ENCODE measurements around the gene QPRT. TPM values are rescaled to one million over a fixed set of nuclear protein-coding genes. Genes with fewer than 3 reads are reported as not detected.
A peak's percentile ranks its signal among the peaks of the same experiment; 100 is the strongest.

QPRT gene
- total and polyA plus RNA-seq, 2 of the 8 experiments (the other 6 are each of a cell fraction or from before 2014, with no cell fraction given), result 89.0 to 102 TPM

DNA sequence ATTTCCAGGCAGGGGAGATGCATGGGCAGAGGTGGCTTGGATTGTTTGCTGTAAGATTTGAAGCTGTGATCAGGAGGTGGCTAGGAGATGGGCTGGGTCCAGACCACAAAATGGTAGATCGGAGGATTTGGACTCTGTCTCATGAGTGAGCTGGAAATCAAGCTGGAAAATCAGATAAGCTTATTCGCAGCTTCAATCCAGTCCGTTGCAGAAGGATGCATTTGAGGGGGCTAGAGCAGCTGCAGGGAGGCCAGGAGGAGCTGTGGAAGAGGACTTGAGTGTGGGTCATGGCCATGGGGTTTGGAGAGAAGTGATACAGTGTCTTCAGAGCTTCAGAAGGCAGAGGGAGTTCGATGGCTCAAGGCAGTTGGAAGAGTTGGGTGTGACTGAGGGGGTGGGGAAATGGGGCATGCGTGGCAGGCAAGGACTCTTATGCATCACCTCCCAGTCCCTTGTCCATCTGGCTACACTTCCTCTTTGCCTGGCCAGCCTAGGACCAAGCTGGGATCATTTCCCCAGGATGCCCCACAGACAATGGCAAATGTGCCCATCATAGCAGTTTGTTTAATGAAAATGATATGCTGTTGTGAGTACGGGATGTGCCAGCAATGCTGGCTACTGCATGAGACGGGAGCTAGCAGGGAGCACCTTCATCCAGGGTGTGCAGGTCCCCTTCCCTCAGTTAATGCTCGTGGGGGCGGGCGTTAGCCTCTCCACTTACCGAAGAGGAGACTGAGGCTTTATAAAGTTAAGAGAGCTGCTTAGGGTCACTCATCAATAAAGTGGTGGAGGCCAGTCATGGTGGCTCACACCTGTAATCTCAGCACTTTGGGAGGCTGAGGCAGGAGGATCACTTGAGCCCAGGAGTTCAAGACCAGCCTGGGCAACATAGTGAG lies 20.6 kb downstream of the QPRT start:
- Histone ChIP-seq H2AK5ac (ENCODE audit: low read depth, low read length) (peak overlapping the region; percentile 4; the same call in 1 of the 2 replicates), H2BK12ac (ENCODE audit: low read depth, low read length) (no peak overlapping the region; the same call in 1 of the 2 replicates), H3K9me3 (ENCODE audit: insufficient read depth in 2 of 2, low read depth in 1 of 2, low read length in 1 of 2) (0 out of 4 replicates have a peak, but pooled peaks cover 0 to 6% of the 10 kb centered on the region in 2 experiments), H3K79me1 (ENCODE audit: low read depth, low read length) (no peaks in the 10 kb centered on the region), H3K4me3 (ENCODE audit: extremely low read depth in 1 of 4, insufficient read depth in 2 of 4, low read depth in 3 of 4, low read length in 4 of 4) (no peak overlapping the region), H3K36me3 (ENCODE audit: control insufficient read depth in 2 of 4, insufficient read depth in 4 of 4, low read length in 3 of 4) (peaks cover 3 to 20% (median 12%) of the 10 kb centered on the region in 4 experiments; a peak in 7 of 8 replicates), H3K4me2 (ENCODE audit: insufficient read depth in 1 of 2, low read depth in 2 of 2, low read length in 2 of 2) (no peak overlapping the region), H3K23me2 (ENCODE audit: low read depth, low read length) (no peaks in the 10 kb centered on the region), H3K27ac (ENCODE audit: low read depth, low read length) (no peak overlapping the region), H3K14ac (ENCODE audit: insufficient read length) (no peak overlapping the region), H2AFZ (ENCODE audit: low read length) (no peak overlapping the region), H3K18ac (ENCODE audit: extremely low read depth, low read length) (no peak overlapping the region), H2BK20ac (ENCODE audit: low read length) (no peak overlapping the region), H4K91ac (replicated peaks; ENCODE audit: insufficient read length, low read length) (no peak overlapping the region), H3K79me2 (ENCODE audit: control insufficient read depth in 1 of 2, insufficient read depth in 2 of 2, low read length in 2 of 2) (no peaks in the 10 kb centered on the region; a peak in 1 of 4 replicates), H3K27me3 (replicated peaks in 1 of 4; ENCODE audit: control insufficient read depth in 3 of 4, extremely low read depth in 1 of 4, insufficient read depth in 3 of 4, low read length in 3 of 4) (no peaks in the 10 kb centered on the region), H3K56ac (replicated peaks; ENCODE audit: insufficient read length, low read depth, low read length) (no peak overlapping the region), H2BK120ac (replicated peaks; ENCODE audit: low read depth, low read length) (no peak overlapping the region), H4K5ac (ENCODE audit: insufficient read length, low read depth, low read length) (no peak overlapping the region), H3K4ac (replicated peaks; ENCODE audit: insufficient read length, low read depth, low read length) (no peak overlapping the region), H4K20me1 (replicated peaks in 1 of 2; ENCODE audit: control insufficient read depth in 1 of 2, insufficient read depth in 2 of 2, low read length in 2 of 2) (peaks cover 0 to 3% of the 10 kb centered on the region in 2 experiments), H4K8ac (ENCODE audit: extremely low read depth, insufficient read depth, low read length) (no peak overlapping the region), H3K23ac (ENCODE audit: insufficient read length) (no peak overlapping the region), H3K9ac (replicated peaks in 1 of 4; ENCODE audit: extremely low read depth in 1 of 4, low read depth in 3 of 4, low read length in 3 of 4) (peak overlapping the region in 1 of 4 experiments; percentile 9; a peak in 2 of 7 replicates), H3K4me1 (replicated peaks in 1 of 4; ENCODE audit: control insufficient read depth in 3 of 4, insufficient read depth in 4 of 4, low read length in 3 of 4) (peaks cover 0 to 11% (median 5%) of the 10 kb centered on the region in 4 experiments; a peak in 5 of 7 replicates), H2BK15ac (ENCODE audit: low read length) (peak overlapping the region; percentile 36; the same call in 1 of the 2 replicates), H2BK5ac (ENCODE audit: low read depth, low read length) (no peak overlapping the region)
- 83% methylated on average over 11 of the region's 11 CpGs; no CpG with 5 or more reads in 1 of the 2 experiments for WGBS, 2 experiments (ENCODE audit: extremely low coverage in 1 of 2, insufficient coverage in 1 of 2, insufficient read length in 1 of 2, insufficient replicate concordance in 2 of 2, low coverage in 1 of 2, low lambda C conversion rate in 2 of 2, missing lambda C conversion rate in 1 of 2)
- no peak for DNase-seq (ENCODE audit: low read depth in 1 of 2, low spot score in 2 of 2)
- POLR2A ChIA-PET (ENCODE audit: partially characterized antibody), result interaction anchor here (0.6 to 20.4 kb wide), 30 partner anchors 8 to 332 kb away, joined by 3 to 490 read pairs (median 4); partner anchors contain the start of genes ASPHD1, KIF22, PAGR1 and QPRT
- CTCF ChIA-PET (ENCODE audit: partially characterized antibody), result interaction anchor here (0.6 to 11.5 kb wide), 39 partner anchors 9 to 356 kb away, joined by 3 to 138 read pairs (median 4); partner anchors contain the start of genes KIF22, PAGR1, QPRT and TLCD3B
- no peak for FAIRE-seq
- TF ChIP-seq, protein P1, sequence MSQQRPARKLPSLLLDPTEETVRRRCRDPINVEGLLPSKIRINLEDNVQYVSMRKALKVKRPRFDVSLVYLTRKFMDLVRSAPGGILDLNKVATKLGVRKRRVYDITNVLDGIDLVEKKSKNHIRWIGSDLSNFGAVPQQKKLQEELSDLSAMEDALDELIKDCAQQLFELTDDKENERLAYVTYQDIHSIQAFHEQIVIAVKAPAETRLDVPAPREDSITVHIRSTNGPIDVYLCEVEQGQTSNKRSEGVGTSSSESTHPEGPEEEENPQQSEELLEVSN (IDR thresholded peaks at IDR 0.05), result no peak
- no peak for TF ChIP-seq SIRT6 (IDR thresholded peaks at IDR 0.05; ENCODE audit: low read length)
- TF ChIP-seq SRF (IDR thresholded peaks at IDR 0.05; ENCODE audit: low read depth, low read length), result no peak
- peak; percentile 63; the same call in 1 of the 2 replicates for TF ChIP-seq POLR2AphosphoS5 (IDR thresholded peaks at IDR 0.05; ENCODE audit: low read depth, low read length)
- TF ChIP-seq, protein P2, sequence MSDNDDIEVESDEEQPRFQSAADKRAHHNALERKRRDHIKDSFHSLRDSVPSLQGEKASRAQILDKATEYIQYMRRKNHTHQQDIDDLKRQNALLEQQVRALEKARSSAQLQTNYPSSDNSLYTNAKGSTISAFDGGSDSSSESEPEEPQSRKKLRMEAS (IDR thresholded peaks at IDR 0.05), result no peak
- no peak for TF ChIP-seq FOSL1 (IDR thresholded peaks at IDR 0.05; ENCODE audit: insufficient read depth, low read depth, low read length)
- no peak for TF ChIP-seq RBBP5 (IDR thresholded peaks at IDR 0.05; ENCODE audit: borderline replicate concordance, low read depth, low read length)
- no peak for TF ChIP-seq MAFK (IDR thresholded peaks at IDR 0.05; ENCODE audit: low read depth, low read length)
